ENCODE data around the gene RYR1. TPM values are rescaled to one million over a fixed set of nuclear protein-coding genes. Genes with fewer than 3 reads are reported as not detected.

Gene RYR1
- polyA plus RNA-seq, 1 of the 3 experiments (the other 2 are of a cell fraction) = under 0.01 TPM

GRCh38 chr19:38412961-38413360, 20.5 kb upstream of the RYR1 start:
- no peaks in the 10 kb centered on the region for H3K36me3 ChIP-seq (replicated peaks in 1 of 2; ENCODE audit: control insufficient read depth in 1 of 2, insufficient read depth in 2 of 2, low read length in 1 of 2)
- no peaks in the 10 kb centered on the region for H3K9me3 ChIP-seq
- H3F3A ChIP-seq (replicated peaks; ENCODE audit: insufficient read depth) = peaks cover 3% of the 10 kb centered on the region
- TF ChIP-seq JUND (IDR thresholded peaks at IDR 0.05) = no peak
- TF ChIP-seq SMC3 (IDR thresholded peaks at IDR 0.05; ENCODE audit: low read depth, low read length) = no peak
- no peak for TF ChIP-seq EP300 (IDR thresholded peaks at IDR 0.05; ENCODE audit: borderline replicate concordance in 1 of 2, low read depth in 1 of 2, low read length in 1 of 2)
- TF ChIP-seq RCOR1 (IDR thresholded peaks at IDR 0.05; ENCODE audit: low read length) = no peak
- TF ChIP-seq IRF3 (IDR thresholded peaks at IDR 0.05; ENCODE audit: low read depth, low read length) = no peak
- no peak for TF ChIP-seq CHD2 (IDR thresholded peaks at IDR 0.05; ENCODE audit: low read length, partially characterized antibody)
- TF ChIP-seq RAD21 (IDR thresholded peaks at IDR 0.05; ENCODE audit: low read length) = no peak
- TF ChIP-seq YY1 (IDR thresholded peaks at IDR 0.05; ENCODE audit: low read depth) = no peak
- TF ChIP-seq NFIC (IDR thresholded peaks at IDR 0.05; ENCODE audit: borderline replicate concordance) = no peak
- no peaks in the 10 kb centered on the region for H3K27me3 ChIP-seq (ENCODE audit: insufficient read depth)
- H4K20me1 ChIP-seq (ENCODE audit: insufficient read depth) = no peaks in the 10 kb centered on the region
- H3K4me2 ChIP-seq = no peak overlapping the region
- no peak overlapping the region for H3K27ac ChIP-seq (ENCODE audit: low read depth in 2 of 2, low read length in 1 of 2)
- ChIA-PET CTCF (interaction anchor here (4.0 kb wide), 1 partner anchor 10 kb away, joined by 30 read pairs; the partner anchor contains the start of gene FAM98C), POLR2A (no interaction called here)
- no peak overlapping the region for H3K9ac ChIP-seq
- H3K4me3 ChIP-seq (ENCODE audit: low read depth in 2 of 2, low read length in 1 of 2) = no peak overlapping the region
- H3K79me2 ChIP-seq (ENCODE audit: insufficient read depth) = no peaks in the 10 kb centered on the region
- H2AFZ ChIP-seq (ENCODE audit: low read depth) = no peak overlapping the region
- WGBS (ENCODE audit: low lambda C conversion rate) = 73% methylated on average over 11 of the region's 11 CpGs
- no peak for DNase-seq
- H3K4me1 ChIP-seq (ENCODE audit: control insufficient read depth in 1 of 2, insufficient read depth in 2 of 2, low read depth in 1 of 2, low read length in 1 of 2) = no peaks in the 10 kb centered on the region
- H3K9me2 ChIP-seq = no peaks in the 10 kb centered on the region

GRCh38 chr19:38413416-38413815, 20.1 kb upstream of the RYR1 start:
- no peak overlapping the region for H3K4me2 ChIP-seq
- 85% methylated on average over 6 of the region's 6 CpGs for WGBS (ENCODE audit: low lambda C conversion rate)
- no peaks in the 10 kb centered on the region for H3K4me1 ChIP-seq (ENCODE audit: control insufficient read depth in 1 of 2, insufficient read depth in 2 of 2, low read depth in 1 of 2, low read length in 1 of 2)
- no peaks in the 10 kb centered on the region for H4K20me1 ChIP-seq (ENCODE audit: insufficient read depth)
- no peak overlapping the region for H3K4me3 ChIP-seq (ENCODE audit: low read depth in 2 of 2, low read length in 1 of 2)
- no peaks in the 10 kb centered on the region for H3K9me2 ChIP-seq
- no peaks in the 10 kb centered on the region for H3K79me2 ChIP-seq (ENCODE audit: insufficient read depth)
- H3F3A ChIP-seq (replicated peaks; ENCODE audit: insufficient read depth) = peaks cover 3% of the 10 kb centered on the region
- TF ChIP-seq RFX5 (IDR thresholded peaks at IDR 0.05; ENCODE audit: low read length) = no peak
- no peak for TF ChIP-seq FOXJ3 (CRISPR knock-in tag; IDR thresholded peaks at IDR 0.05)
- TF ChIP-seq CTCF (IDR thresholded peaks at IDR 0.05) = no peak
- no peaks in the 10 kb centered on the region for H3K27me3 ChIP-seq (ENCODE audit: insufficient read depth)
- ChIA-PET POLR2A (no interaction called here), CTCF (interaction anchor here (1.0 to 4.0 kb wide), 2 partner anchors 10 to 221 kb away, joined by 3 to 30 read pairs; partner anchors contain the start of gene FAM98C)
- H3K9ac ChIP-seq = no peak overlapping the region
- no peak overlapping the region for H2AFZ ChIP-seq (ENCODE audit: low read depth)
- H3K36me3 ChIP-seq (replicated peaks in 1 of 2; ENCODE audit: control insufficient read depth in 1 of 2, insufficient read depth in 2 of 2, low read length in 1 of 2) = no peaks in the 10 kb centered on the region
- no peak overlapping the region for H3K27ac ChIP-seq (ENCODE audit: low read depth in 2 of 2, low read length in 1 of 2)
- H3K9me3 ChIP-seq = no peaks in the 10 kb centered on the region
- DNase-seq = no peak

All from SK-N-SH (cell line).